ENCODE results near the gene FARS2. TPM values are rescaled to one million over a fixed set of nuclear protein-coding genes. Genes with fewer than 3 reads are reported as not detected.
A peak's percentile ranks its signal among the peaks of the same experiment; 100 is the strongest.

The FARS2 gene
- polyA plus RNA-seq, 1 donor, result 18.7 TPM

GRCh38 chr6:5286780-5287179 is 25.5 kb downstream of the FARS2 start:
- no peak for DNase-seq

DNA sequence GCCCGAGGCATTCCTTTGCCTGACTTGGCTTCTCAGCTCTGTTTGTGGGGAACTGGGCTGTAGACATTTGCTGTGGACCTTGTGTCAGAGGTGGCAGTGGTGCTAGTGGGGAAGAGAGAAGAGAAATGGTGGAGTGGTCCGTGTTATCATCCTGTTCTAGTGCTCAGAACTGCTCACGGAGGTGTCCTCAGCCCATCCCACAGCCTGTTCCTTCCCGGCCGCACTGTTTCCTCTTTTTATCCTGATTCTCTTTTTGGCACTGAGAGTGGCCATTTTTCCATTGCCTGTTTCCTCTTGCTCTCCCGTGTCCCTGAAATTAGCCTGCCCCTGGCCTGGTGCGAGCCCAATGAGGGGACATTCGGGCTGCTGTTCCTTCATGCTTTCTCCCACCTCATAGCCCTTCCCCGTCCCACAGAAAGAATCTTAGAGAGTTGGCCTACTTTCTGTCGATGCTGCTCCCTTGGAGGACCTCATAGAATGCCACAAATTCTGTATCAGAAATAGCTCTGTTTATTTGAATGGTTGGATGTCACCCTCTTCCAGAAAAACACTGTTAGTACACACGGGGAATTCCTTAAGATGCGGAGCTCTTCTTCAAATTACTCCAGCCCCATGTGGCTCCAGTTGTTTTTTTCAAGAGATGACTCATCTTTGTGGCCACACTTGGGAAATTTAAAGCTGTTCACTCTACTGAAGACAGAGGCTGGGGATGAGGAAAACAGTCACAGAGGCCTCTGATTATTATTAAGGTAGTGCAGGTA is 26.1 kb downstream of the FARS2 start:
- no peak for DNase-seq

GRCh38 chr6:5287966-5288297 is 26.6 kb downstream of the FARS2 start:
- no peak for DNase-seq

DNA sequence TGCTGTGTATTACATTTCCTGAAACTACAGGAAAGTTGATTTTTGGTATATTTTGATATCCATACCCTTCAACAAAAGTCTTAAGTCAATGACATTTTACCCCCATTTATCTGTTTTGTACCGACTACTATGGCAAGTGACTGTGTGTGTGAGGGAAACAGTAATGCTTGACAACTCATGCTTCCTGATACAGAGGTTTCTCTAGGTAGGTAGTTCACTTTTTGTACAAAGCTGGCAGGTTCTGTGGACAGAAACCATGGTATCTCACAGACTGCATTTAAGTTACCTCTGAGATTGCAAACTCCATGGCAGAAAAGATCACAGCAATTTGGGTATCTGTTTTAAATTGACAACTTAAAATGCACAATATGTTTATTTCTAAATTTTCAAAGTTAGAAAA is 28.8 kb downstream of the FARS2 start:
- no peak for DNase-seq

GRCh38 chr6:5290500-5290899 is 29.2 kb downstream of the FARS2 start:
- DNase-seq, result no peak

- DNase-seq, result no peak
Measured at GRCh38 chr6:5292154-5292553, 30.8 kb downstream of the FARS2 start.

DNA sequence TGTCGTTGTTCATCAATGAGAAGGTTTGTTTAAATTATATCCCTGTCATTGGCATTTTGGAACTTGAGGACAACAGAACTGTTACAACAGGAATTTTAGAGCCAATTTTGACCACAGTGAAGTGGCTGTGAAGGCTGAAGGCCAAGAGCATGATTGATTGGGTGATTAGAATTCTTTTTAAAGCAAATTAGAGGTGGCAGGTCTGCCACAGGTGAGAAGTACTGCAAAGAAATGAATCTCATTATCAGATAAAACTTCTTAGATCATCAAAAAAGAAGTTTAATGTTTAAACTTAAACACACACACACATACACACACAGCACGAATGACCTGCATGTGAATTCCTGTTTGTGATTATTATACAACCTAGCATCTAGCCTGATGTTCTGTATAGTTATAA is 32.4 kb downstream of the FARS2 start:
- DNase-seq, result no peak

GRCh38 chr6:5294392-5295211 is 33.3 kb downstream of the FARS2 start:
- DNase-seq, result no peak

DNA sequence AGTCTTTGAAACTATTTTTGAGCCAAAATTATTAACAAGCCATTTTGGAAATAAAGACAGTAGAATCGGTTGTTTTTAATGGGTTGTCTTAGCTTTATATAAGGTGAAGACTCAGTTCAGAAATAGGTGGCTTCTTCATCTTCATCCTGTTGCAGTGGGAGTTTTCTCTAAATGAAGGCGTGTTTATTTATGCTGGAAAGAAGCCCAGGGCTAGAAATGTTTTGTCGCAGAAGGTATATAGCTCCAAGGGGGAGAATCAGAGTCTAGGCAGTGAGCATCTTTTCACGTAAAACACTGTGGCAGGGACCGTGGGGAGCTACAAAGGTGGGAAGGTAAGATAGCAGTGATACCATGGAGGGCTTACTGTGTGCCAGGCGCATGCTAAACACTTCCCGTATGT is 34.3 kb downstream of the FARS2 start:
- DNase-seq, result no peak

- DNase-seq, result no peak
Measured at GRCh38 chr6:5300206-5300764, 39.0 kb downstream of the FARS2 start.

- DNase-seq, result no peak
Measured at GRCh38 chr6:5302220-5302946, 41.1 kb downstream of the FARS2 start.

DNA sequence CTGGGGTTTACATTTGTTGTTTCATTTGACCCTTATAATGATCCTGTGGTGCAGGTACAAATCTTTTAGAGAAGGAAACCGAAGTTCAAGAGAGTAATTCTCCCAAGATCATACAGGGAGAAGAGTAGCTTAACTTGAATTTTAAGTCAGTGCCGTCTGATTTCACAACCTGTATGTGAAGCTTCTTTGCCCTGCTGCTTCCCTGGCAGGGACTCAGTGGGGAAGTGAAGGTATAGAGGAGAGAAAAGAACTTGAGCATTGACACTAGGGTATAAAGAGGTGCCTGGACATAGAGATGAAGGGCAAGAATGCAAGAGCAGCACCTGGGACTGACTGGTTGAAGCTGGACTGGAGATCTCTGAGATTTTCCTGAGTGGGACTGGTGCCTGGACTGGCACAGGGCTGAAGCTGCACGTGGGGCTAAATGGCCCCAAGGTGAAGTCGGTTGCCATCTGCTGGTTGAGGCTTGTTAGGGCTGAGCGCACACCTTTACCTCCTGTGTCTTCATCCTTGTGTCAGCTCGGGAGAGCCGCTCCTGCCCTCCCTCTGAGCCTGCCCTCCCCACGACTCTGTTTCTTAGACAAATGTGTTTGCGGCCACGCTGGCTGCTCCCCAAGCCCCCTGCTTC is 41.8 kb downstream of the FARS2 start:
- DNase-seq, result no peak

DNA sequence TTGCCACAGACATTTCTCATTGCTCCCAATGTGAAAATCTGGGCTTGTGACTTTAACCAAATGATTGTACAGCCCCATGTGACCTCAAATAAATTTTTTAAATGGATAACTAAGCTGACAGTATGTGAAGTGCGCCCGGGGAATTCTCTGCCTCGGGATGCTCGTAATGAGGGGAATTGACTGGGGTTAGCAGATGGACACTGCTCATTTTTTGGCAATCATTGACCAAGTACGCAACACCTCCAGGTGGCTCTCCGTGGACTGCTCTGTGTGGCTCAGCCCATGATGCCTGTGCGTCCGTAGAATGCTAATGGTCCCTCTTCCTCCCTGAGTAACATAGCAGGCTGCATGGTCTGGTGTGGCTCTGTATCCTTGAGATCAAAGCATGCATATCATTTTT is 42.4 kb downstream of the FARS2 start:
- DNase-seq, result no peak

DNA sequence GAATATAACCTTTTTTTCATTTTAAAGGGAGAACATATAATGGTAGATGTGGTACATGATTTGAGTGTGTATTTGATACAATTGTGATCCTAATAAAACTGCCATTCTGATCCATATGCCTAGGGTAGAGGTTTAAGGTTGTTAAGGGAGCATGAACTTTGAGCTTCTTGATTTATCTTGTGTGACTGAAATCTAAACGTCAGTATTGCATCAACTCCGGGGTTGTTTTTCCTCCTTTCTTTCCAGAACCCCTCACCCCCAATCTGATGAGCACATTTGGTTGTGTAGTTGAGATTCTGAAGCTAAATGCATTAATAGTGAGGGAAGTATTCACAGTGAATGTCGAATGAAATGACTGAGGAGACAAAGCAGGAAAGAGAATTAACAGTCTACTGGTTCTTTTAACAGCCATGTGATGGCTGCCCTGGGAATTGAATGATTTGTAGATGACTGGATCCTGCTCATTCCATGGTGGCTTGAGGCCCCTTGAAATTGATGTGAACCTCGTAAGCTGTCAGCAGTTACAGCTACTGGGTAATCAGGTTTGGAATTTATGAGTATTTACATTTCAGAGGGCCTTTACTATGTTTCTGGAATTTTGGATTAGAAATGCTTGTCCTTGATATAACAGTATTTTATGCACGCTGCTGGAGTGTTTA is 44.8 kb downstream of the FARS2 start:
- peak; percentile 48 for DNase-seq

DNA sequence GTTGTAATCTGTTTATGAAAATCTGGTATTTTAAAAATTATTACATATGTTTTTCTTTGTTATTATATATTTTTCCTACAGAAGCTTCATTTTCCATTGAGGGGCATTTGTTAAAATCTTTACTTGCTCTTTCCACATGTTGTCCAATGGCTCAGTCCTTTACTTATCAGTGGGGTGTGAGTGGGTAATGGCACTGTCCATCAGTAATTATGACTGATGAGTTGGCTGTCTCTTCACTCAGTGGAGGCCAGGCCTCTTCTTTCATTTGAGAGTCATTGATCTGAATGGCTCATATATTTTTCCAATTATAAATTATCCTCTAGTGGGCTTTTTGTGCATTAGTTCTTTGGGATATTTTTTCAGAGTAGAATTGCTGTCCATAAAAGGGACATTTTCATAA is 45.7 kb downstream of the FARS2 start:
- no peak for DNase-seq

DNA sequence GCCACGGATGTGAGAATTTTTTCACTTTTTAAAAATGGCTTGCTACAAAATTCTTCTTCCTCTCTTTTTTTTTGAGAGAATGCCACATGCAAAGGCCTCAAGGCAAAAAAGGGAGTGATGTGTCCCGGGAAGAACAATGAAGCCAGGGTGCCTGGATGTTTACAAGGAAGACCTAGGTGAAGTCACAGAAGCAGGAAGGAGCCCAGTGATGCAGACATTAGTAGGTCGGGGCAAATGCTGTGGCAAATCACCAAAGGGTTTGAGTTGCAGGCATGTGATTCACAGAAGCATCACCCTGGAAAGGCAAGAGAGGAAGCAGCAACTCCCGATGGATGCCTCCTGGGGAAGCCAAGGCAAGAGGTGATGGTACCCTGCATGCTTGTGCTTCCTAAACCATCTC is 46.8 kb downstream of the FARS2 start:
- no peak for DNase-seq

DNA sequence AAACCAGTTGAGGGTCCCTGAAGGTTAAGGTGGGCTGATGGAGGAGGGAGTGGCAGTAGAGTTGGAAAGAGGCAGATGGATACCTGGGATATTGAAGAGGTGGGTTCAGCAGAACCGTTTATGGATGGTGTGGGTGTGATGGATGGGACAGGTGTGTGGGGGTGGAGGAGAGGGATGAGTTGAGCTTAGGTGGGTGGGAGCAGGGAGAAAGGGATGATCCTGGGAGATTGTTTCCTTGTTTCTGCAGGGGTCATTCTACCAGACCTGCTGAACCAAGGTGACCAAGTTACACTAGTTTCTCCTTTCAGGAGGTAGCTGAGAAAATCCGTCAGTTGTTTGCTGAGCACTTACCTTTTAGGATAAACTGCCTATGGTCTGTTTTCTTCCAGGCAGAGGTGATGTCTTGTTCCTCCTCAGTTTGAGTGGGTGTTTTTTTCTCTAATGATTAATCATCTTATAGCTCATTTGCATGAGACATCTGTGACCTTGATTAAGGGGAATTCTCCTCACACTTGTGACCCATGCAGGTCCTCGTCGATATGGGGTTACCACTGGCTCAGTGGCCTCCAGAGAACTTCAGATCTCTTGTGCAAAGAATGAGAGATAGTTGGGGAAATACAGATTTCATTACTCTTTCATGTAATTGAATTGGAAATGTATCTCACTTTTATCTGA is 53.0 kb downstream of the FARS2 start:
- DNase-seq, result no peak

GRCh38 chr6:5315881-5316280 is 54.6 kb downstream of the FARS2 start:
- no peak for DNase-seq

GRCh38 chr6:5316951-5317350 is 55.6 kb downstream of the FARS2 start:
- no peak for DNase-seq

DNA sequence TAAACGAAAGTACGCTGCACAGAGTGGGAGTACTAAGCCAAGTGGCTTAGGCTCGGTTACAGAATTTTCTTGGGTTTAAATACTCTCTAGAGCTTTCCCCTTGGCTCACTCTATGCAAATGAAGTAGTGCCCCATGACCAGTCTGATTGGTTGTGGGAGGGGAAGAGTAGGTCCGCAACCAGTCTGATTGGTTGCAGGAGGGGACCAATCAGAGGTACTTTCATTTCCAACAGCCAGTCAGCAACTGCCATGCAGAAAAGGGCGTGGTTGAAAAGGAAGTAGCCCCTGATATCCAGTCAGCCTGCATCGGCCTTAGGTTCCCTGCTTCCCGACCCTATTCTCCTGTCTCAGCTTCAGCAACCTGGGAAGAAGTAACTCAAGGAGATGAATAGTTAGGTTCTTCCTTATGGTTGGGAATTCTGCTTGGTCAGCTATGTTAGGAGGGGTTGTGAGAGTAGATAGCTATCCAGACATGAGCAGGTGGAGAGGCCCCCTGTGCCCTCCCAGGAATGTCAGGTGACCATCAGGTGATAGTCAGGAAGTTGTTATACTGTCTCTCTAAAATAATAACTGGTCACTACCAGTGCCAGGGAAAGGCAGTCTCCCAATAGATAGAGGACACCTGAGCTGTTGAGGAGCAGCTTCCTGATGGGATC is 57.4 kb downstream of the FARS2 start:
- no peak for DNase-seq

DNA sequence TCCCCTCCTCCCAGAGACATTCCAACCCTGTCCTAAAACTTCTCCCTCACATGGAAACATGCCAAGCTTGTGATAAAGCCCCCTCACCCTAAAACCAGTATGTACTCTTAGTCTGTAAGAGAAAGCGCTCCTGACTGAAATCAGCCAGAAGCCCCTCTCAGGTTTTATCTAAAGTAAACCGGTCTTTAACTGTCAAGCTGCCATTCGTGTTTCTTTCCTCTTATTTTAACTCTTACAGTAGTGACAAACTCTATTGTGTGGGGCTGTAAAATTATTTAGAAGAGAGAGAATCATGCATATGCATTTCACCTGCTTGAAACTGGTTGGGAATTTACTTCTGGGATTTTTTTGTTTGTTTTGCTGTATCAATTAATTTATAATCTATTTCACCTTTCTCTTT is 62.7 kb downstream of the FARS2 start:
- DNase-seq, result no peak

Measured in left kidney (tissue), 2 donors.